ENCODE measurements around the gene SCFD2. TPM values are rescaled to one million over a fixed set of nuclear protein-coding genes. Genes with fewer than 3 reads are reported as not detected.

Gene SCFD2
- polyA plus RNA-seq, 1 of the 3 experiments (the other 2 are of a cell fraction) = 14.1 TPM

- H3K9ac ChIP-seq = no peak overlapping the region
- no peaks in the 10 kb centered on the region for H3K27me3 ChIP-seq (ENCODE audit: insufficient read depth)
- no peaks in the 10 kb centered on the region for H3K79me2 ChIP-seq (ENCODE audit: insufficient read depth)
- H3K4me3 ChIP-seq (ENCODE audit: low read depth in 2 of 2, low read length in 1 of 2) = no peak overlapping the region
- ChIA-PET CTCF (no interaction called here), POLR2A (no interaction called here)
- no peak overlapping the region for H3K27ac ChIP-seq (ENCODE audit: low read depth in 2 of 2, low read length in 1 of 2)
- H3K4me2 ChIP-seq = no peak overlapping the region
- H3K4me1 ChIP-seq (ENCODE audit: control insufficient read depth in 1 of 2, insufficient read depth in 2 of 2, low read depth in 1 of 2, low read length in 1 of 2) = peaks cover 0 to 8% of the 10 kb centered on the region in 2 experiments; a peak in 2 of 4 replicates
- no peaks in the 10 kb centered on the region for H3K9me3 ChIP-seq
- DNase-seq = no peak
- H3K36me3 ChIP-seq (replicated peaks in 1 of 2; ENCODE audit: control insufficient read depth in 1 of 2, insufficient read depth in 2 of 2, low read length in 1 of 2) = no peaks in the 10 kb centered on the region
- TF ChIP-seq PBX3 (IDR thresholded peaks at IDR 0.05) (no peak), TAF1 (IDR thresholded peaks at IDR 0.05; ENCODE audit: borderline replicate concordance, low read depth, low read length) (no peak), FOSL2 (IDR thresholded peaks at IDR 0.05; ENCODE audit: borderline replicate concordance, low read depth) (no peak), NFIC (IDR thresholded peaks at IDR 0.05; ENCODE audit: borderline replicate concordance) (no peak)
- no peaks in the 10 kb centered on the region for H4K20me1 ChIP-seq (ENCODE audit: insufficient read depth)
- WGBS (ENCODE audit: low lambda C conversion rate) = 76% methylated on average over 3 of the region's 3 CpGs
- H3F3A ChIP-seq (replicated peaks; ENCODE audit: insufficient read depth) = no peaks in the 10 kb centered on the region
- no peaks in the 10 kb centered on the region for H3K9me2 ChIP-seq
- no peak overlapping the region for H2AFZ ChIP-seq (ENCODE audit: low read depth)
These were observed 138.4 kb downstream of the SCFD2 start for GRCh38 chr4:53227451-53227850.

GRCh38 chr4:53221832-53222480 is 143.9 kb downstream of the SCFD2 start:
- DNase-seq = no peak
- no peak overlapping the region for H3K4me3 ChIP-seq (ENCODE audit: low read depth in 2 of 2, low read length in 1 of 2)
- H2AFZ ChIP-seq (ENCODE audit: low read depth) = no peak overlapping the region
- WGBS (ENCODE audit: low lambda C conversion rate) = 94% methylated on average over 3 of the region's 3 CpGs
- TF ChIP-seq USF1 (IDR thresholded peaks at IDR 0.05; ENCODE audit: borderline replicate concordance, low read depth) (no peak), RXRA (IDR thresholded peaks at IDR 0.05; ENCODE audit: borderline replicate concordance, low read depth) (no peak), FOXJ3 (CRISPR knock-in tag; IDR thresholded peaks at IDR 0.05) (no peak), PBX3 (IDR thresholded peaks at IDR 0.05) (no peak), TCF12 (IDR thresholded peaks at IDR 0.05) (no peak), GABPA (IDR thresholded peaks at IDR 0.05; ENCODE audit: low read depth) (no peak), ELF1 (IDR thresholded peaks at IDR 0.05) (no peak), NFIC (IDR thresholded peaks at IDR 0.05; ENCODE audit: borderline replicate concordance) (no peak), GATA2 (CRISPR knock-in tag; IDR thresholded peaks at IDR 0.05) (no peak), YY1 (IDR thresholded peaks at IDR 0.05; ENCODE audit: low read depth) (no peak), FOXM1 (IDR thresholded peaks at IDR 0.05; ENCODE audit: low read depth) (no peak), REST (IDR thresholded peaks at IDR 0.05; ENCODE audit: low read depth, low read length) (no peak), CTCF (IDR thresholded peaks at IDR 0.05) (no peak), POLR2AphosphoS5 (IDR thresholded peaks at IDR 0.05; ENCODE audit: low read depth, low read length) (no peak), IRF3 (IDR thresholded peaks at IDR 0.05; ENCODE audit: low read depth, low read length) (no peak)
- no peaks in the 10 kb centered on the region for H3F3A ChIP-seq (replicated peaks; ENCODE audit: insufficient read depth)
- H3K4me2 ChIP-seq = no peak overlapping the region
- H3K27ac ChIP-seq (ENCODE audit: low read depth in 2 of 2, low read length in 1 of 2) = peak overlapping the region in 1 of 2 experiments; percentile 43; a peak in 2 of 4 replicates
- H3K9me2 ChIP-seq = no peaks in the 10 kb centered on the region
- no peak overlapping the region for H3K9ac ChIP-seq
- ChIA-PET CTCF (interaction anchor here (1.0 to 3.0 kb wide), 2 partner anchors 9 to 1012 kb away, joined by 3 to 14 read pairs; no protein-coding TSS in a partner anchor), POLR2A (no interaction called here)
- no peaks in the 10 kb centered on the region for H3K27me3 ChIP-seq (ENCODE audit: insufficient read depth)
- H3K9me3 ChIP-seq = no peaks in the 10 kb centered on the region
- peaks cover 0 to 11% of the 10 kb centered on the region in 2 experiments; a peak in 2 of 4 replicates for H3K4me1 ChIP-seq (ENCODE audit: control insufficient read depth in 1 of 2, insufficient read depth in 2 of 2, low read depth in 1 of 2, low read length in 1 of 2)
- no peaks in the 10 kb centered on the region for H4K20me1 ChIP-seq (ENCODE audit: insufficient read depth)
- H3K79me2 ChIP-seq (ENCODE audit: insufficient read depth) = no peaks in the 10 kb centered on the region
- H3K36me3 ChIP-seq (replicated peaks in 1 of 2; ENCODE audit: control insufficient read depth in 1 of 2, insufficient read depth in 2 of 2, low read length in 1 of 2) = no peaks in the 10 kb centered on the region
